Heart left ventricle (tissue), 16 donors: ENCODE data around the gene KRTAP10-7. TPM values are rescaled to one million over a fixed set of nuclear protein-coding genes. Genes with fewer than 3 reads are reported as not detected.

Experiments used
- ATAC-seq, 4 donors: fragments of 200-7000 bp; cut with Tn5 transposase; one replicate each; pipeline ENCODE4 v1.9.1; 2020 to 2022; ENCODE audit warnings: moderate library complexity in 4 of 4, mild to moderate bottlenecking in 3 of 4, moderate number of reproducible peaks in 1 of 4
- DNase-seq, 5 donors: peaks; one replicate each; pipeline ENCODE4 v3.0.0-alpha.2; 2020
- H3K27ac ChIP-seq, 12 donors: fragments of 200-600 bp; sonication (generic) in 4 of 12; one replicate each; pipeline versions ENCODE4 v1.5.0 to v1.8.0; 2016 to 2022; ENCODE audit warnings: mild to moderate bottlenecking in 2 of 12
- H3K27me3 ChIP-seq, 9 donors: fragments of 200-600 bp; sonication (generic) in 2 of 9; one replicate each; pipeline versions ENCODE4 v1.5.1 to v1.8.0; 2016 to 2022; ENCODE audit warnings: mild to moderate bottlenecking in 3 of 9
- H3K36me3 ChIP-seq, 9 donors: fragments of 200-600 bp; sonication (generic) in 2 of 9; one replicate each; pipeline versions ENCODE4 v1.5.0 to v1.8.0; 2018 to 2022; ENCODE audit warnings: mild to moderate bottlenecking in 2 of 9
- H3K4me1 ChIP-seq, 12 donors: fragments of 200-600 bp; sonication (generic) in 4 of 12; one replicate each; pipeline versions ENCODE4 v1.5.0 to v1.8.0; 2016 to 2022; ENCODE audit warnings: mild to moderate bottlenecking in 3 of 12
- H3K4me3 ChIP-seq, 12 donors: fragments of 200-600 bp; sonication (generic) in 4 of 12; one replicate each; pipeline versions ENCODE4 v1.5.0 to v1.8.0; 2017 to 2022; ENCODE audit warnings: mild to moderate bottlenecking in 9 of 12, moderate library complexity in 4 of 12
- H3K9me3 ChIP-seq, 12 donors: fragments of 200-600 bp; sonication (generic) in 4 of 12; one replicate each; pipeline versions ENCODE4 v1.5.0 to v1.8.0; 2016 to 2022; ENCODE audit warnings: mild to moderate bottlenecking in 1 of 12
- POLR2A ChIP-seq, 2 donors: fragments of 450-650 bp; IDR thresholded peaks; one replicate each; pipeline ENCODE4 v1.6.1; 2017; ENCODE audit warnings: antibody characterized with exemption in 2 of 2, mild to moderate bottlenecking in 2 of 2, moderate library complexity in 2 of 2
- WGBS, 4 donors: extraction: QIAGEN DNeasy Blood & Tissue Kit in 2 of 4; methylation state at CpG; one replicate each; pipeline versions ENCODE4 v1.1.5 to v1.1.7; 2013 to 2018; 5-methylcytosine and 5-hydroxymethylcytosine counted together
- intact Hi-C, 10 donors: fragments of 100-400 bp; cut with DNase I; formaldehyde crosslinking; loops; one replicate each; pipeline versions ENCODE4 v1.11.1 to v1.14.2; 2022
- polyA plus RNA-seq, 2 donors: library from polyadenylated mRNA; stranded (reverse); fragments of 200-250 nt; gene quantifications; one replicate each; pipeline ENCODE4 v1.2.3, GENCODE V29; 2013
- total RNA-seq, 9 donors: library from RNA; depleted of rRNA in 2 of 9; stranded (reverse); fragments of >200 nt in 2 of 9; fragmentation: NEBNext Ultra II Directional in 3 of 9; extraction: Animal tissue kit (Norgen Biotek cat#: 25700) in 3 of 9; gene quantifications; one replicate each; pipeline versions ENCODE4 v1.1.0 to v1.2.4, GENCODE V29; 2016 to 2023
- TF ChIP-seq, protein P1 (sequence below), 12 donors: fragments of 200-600 bp; sonication (generic) in 4 of 12; IDR thresholded peaks; one replicate each; pipeline versions ENCODE4 v1.5.0 to v1.8.0; 2018 to 2022; ENCODE audit warnings: antibody characterized with exemption in 12 of 12, mild to moderate bottlenecking in 5 of 12
- donor health status: ischemic (EF 13 %, LVEDD 7.1; RV severe dilation, severe dysfunction).
- donor health status: healthy with polysubstance abuse.
- donor health status: DM: no; HTN: yes; CAD: no.
- donor health status: DM: no; HTN: no; CAD: no.
- donor health status: ischemic (EF 25% LVEDD 6.9; RV normal size, moderate dysfunction).
- donor health status: ischemic (EF 25% LVEDD 5.7; RV mildly dilated, moderate dysfunction).
- donor health status: healthy.
- donor health status: DM: yes; HTN: yes; CAD: no.
- donor health status: ischemic (EF 35%, LVEDD 5.7; RV mildly dilated, moderate dysfunction).
- donor health status: nonischemic (EF 11% LVEDD 7.7; RV severe dilation, severe dysfunction).
- donor health status: DM: yes; HTN: yes; CAD: no.
- donor health status: PGD.
- donor health status: ischemic (EF 29% LVEDD 5.4; RV normal size, mild dysfunction).
- donor health status: nonischemic (EF 23%, LVEDD 6.1; RV moderate dilation, normal function).

The KRTAP10-7 gene
- total and polyA plus RNA-seq, 11 donors = not detected

DNA sequence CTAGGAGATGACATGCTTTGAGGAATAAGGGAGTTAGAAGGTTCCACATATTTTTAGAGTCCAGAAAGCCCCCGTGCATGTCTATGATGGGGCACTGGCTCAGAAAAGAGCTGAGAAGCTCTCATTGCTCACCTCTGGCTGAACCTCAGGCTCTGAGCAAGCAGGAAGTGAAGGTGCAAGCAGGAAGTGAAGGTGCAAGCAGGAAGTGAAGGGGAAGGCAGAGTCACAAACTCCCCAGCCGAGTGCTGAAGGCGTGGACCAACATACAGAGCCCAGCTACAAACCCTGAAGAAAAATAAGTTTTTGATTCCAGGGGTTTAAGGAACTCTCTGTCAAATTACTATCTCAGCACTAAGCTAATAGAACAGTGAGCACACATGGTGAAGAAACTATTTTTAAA lies 18.5 kb downstream of the KRTAP10-7 start:
- Histone ChIP-seq H3K27me3 (peaks cover 0 to 5% (median 0%) of the 10 kb centered on the region in 9 donors), H3K4me3 (no peak overlapping the region), H3K36me3 (no peaks in the 10 kb centered on the region), H3K4me1 (peaks cover 0 to 8% (median 0%) of the 10 kb centered on the region in 12 donors), H3K27ac (peak overlapping the region in 1 of 12 donors; percentile 73), H3K9me3 (peaks cover 0 to 33% (median 10%) of the 10 kb centered on the region in 12 donors)
- intact Hi-C loops = loop anchor here in 2 of 10 donors (2.0 to 5.0 kb wide), 2 partner anchors 173 to 174 kb away; no protein-coding TSS in a partner anchor
- TF ChIP-seq, protein P1, sequence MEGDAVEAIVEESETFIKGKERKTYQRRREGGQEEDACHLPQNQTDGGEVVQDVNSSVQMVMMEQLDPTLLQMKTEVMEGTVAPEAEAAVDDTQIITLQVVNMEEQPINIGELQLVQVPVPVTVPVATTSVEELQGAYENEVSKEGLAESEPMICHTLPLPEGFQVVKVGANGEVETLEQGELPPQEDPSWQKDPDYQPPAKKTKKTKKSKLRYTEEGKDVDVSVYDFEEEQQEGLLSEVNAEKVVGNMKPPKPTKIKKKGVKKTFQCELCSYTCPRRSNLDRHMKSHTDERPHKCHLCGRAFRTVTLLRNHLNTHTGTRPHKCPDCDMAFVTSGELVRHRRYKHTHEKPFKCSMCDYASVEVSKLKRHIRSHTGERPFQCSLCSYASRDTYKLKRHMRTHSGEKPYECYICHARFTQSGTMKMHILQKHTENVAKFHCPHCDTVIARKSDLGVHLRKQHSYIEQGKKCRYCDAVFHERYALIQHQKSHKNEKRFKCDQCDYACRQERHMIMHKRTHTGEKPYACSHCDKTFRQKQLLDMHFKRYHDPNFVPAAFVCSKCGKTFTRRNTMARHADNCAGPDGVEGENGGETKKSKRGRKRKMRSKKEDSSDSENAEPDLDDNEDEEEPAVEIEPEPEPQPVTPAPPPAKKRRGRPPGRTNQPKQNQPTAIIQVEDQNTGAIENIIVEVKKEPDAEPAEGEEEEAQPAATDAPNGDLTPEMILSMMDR (IDR thresholded peaks at IDR 0.05) = no peak
- TF ChIP-seq POLR2A (IDR thresholded peaks at IDR 0.05) = no peak
- peak in 1 of 4 donors; percentile 34 for ATAC-seq
- WGBS, 4 donors = 50 to 66% (median 61%) methylated on average over 3 of the region's 3 CpGs
- no peak for DNase-seq

DNA sequence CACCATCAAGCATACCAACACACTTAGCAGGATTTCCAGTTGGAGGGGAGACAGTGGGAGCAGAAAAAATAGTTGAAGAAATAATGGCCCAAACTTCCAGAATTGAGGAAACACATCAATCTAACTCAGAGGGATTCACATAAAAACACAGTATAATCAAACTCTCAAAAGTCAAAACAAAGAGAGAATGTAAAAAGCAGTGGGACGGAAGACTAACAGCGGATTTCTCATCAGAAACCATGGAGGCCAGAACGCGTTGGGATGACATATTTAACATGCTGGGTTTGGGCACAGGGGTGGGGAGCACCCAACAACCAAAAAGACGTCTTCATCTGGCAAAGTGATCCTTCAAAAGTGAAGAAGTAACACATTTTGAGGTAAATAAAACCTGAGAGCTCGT lies 19.5 kb downstream of the KRTAP10-7 start:
- no peak for TF ChIP-seq POLR2A (IDR thresholded peaks at IDR 0.05)
- TF ChIP-seq, protein P1 (IDR thresholded peaks at IDR 0.05) = no peak
- H3K27ac ChIP-seq = peak overlapping the region in 1 of 12 donors; percentile 73
- DNase-seq = no peak
- WGBS, 4 donors = 83 to 90% (median 86%) methylated on average over 6 of the region's 6 CpGs
- H3K9me3 ChIP-seq = peaks cover 0 to 42% (median 13%) of the 10 kb centered on the region in 12 donors
- H3K4me3 ChIP-seq = no peak overlapping the region
- H3K27me3 ChIP-seq = peaks cover 0 to 3% (median 0%) of the 10 kb centered on the region in 9 donors
- peaks cover 0 to 8% (median 0%) of the 10 kb centered on the region in 12 donors for H3K4me1 ChIP-seq
- intact Hi-C loops = loop anchor here in 2 of 10 donors (2.0 to 10.0 kb wide), 4 partner anchors 95 to 173 kb away; partner anchors contain the start of gene TSPEAR (in 1 of the 2)
- no peak for ATAC-seq
- no peaks in the 10 kb centered on the region for H3K36me3 ChIP-seq

DNA sequence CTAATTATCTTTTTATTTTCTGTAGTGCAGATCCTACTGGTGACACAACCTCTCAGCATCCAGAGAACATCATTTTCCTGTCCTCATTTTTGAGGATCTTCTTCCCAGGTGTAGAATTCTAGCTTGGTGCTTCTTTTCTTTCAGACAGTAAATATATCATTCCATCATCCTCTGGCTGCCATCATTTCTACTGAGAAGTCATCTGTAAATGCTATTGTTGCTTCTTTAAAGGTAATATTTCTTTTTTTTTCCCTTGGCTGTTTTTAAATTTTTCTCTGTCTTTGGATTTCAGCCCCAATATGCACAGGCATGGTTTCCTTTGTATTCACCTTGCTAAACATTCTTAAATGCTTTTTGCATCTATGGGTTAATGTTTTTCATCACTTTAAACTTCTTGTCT lies 23.2 kb downstream of the KRTAP10-7 start:
- TF ChIP-seq, protein P1 (IDR thresholded peaks at IDR 0.05) = no peak
- TF ChIP-seq POLR2A (IDR thresholded peaks at IDR 0.05) = no peak
- H3K9me3 ChIP-seq = peaks cover 0 to 42% (median 13%) of the 10 kb centered on the region in 12 donors
- peaks cover 0 to 19% (median 0%) of the 10 kb centered on the region in 9 donors for H3K27me3 ChIP-seq
- H3K36me3 ChIP-seq = no peaks in the 10 kb centered on the region
- intact Hi-C loops = loop anchor here in 1 of 10 donors (5.0 to 10.0 kb wide), 2 partner anchors 91 to 119 kb away; partner anchors contain the start of gene TSPEAR
- peaks cover 0 to 24% (median 0%) of the 10 kb centered on the region in 12 donors for H3K4me1 ChIP-seq
- no peak overlapping the region for H3K27ac ChIP-seq
- ATAC-seq (no peak), DNase-seq (no peak)
- no peak overlapping the region for H3K4me3 ChIP-seq

- ATAC-seq (peak in 3 of 4 donors; percentile 42 to 68 (median 50)), DNase-seq (no peak)
- H3K27me3 ChIP-seq = peaks cover 0 to 26% (median 0%) of the 10 kb centered on the region in 9 donors
- peak overlapping the region in 1 of 12 donors; percentile 44 for H3K27ac ChIP-seq
- peaks cover 0 to 35% (median 16%) of the 10 kb centered on the region in 12 donors for H3K9me3 ChIP-seq
- TF ChIP-seq, protein P1 (IDR thresholded peaks at IDR 0.05) = no peak
- no peak for TF ChIP-seq POLR2A (IDR thresholded peaks at IDR 0.05)
- no peak overlapping the region for H3K4me3 ChIP-seq
- intact Hi-C loops = loop anchor here in 1 of 10 donors (10.0 kb wide), 1 partner anchor 89 kb away; the partner anchor contains the start of gene TSPEAR
- H3K4me1 ChIP-seq = peaks cover 0 to 29% (median 0%) of the 10 kb centered on the region in 12 donors
- 64 to 77% (median 71%) methylated on average over 7 of the region's 7 CpGs for WGBS, 4 donors
- no peaks in the 10 kb centered on the region for H3K36me3 ChIP-seq
Observed at GRCh38 chr21:44625756-44626155, 25.4 kb downstream of the KRTAP10-7 start.
